Breast epithelium (tissue), 4 donors: ENCODE results near the gene SLC35A3. TPM values are rescaled to one million over a fixed set of nuclear protein-coding genes. Genes with fewer than 3 reads are reported as not detected.
"Not testable (repeated sequence)": the region's sequence is repeated elsewhere in the genome, so short reads cannot be mapped to it uniquely, and the experiment has no call there.

Experiments used
- DNase-seq, 2 donors: peaks; one replicate each; pipeline ENCODE4 v3.0.0-alpha.2; 2019; ENCODE audit warnings: low spot score in 2 of 2
- H3K27ac ChIP-seq, 2 donors: fragments of 200-600 bp; sonication (generic) in 1 of 2; one replicate each; pipeline ENCODE4 v1.5.1; 2016 to 2019; ENCODE audit warnings: mild to moderate bottlenecking in 1 of 2
- H3K27me3 ChIP-seq, 2 donors: fragments of 200-600 bp; sonication (generic) in 1 of 2; one replicate each; pipeline versions ENCODE4 v1.5.1 to v1.6.0; 2017 to 2019; ENCODE audit warnings: control low read depth in 1 of 2, mild to moderate bottlenecking in 1 of 2
- H3K36me3 ChIP-seq: fragments of 200-600 bp; one replicate; pipeline ENCODE4 v1.5.1; 2019
- H3K4me1 ChIP-seq, 2 donors: fragments of 200-600 bp; sonication (generic); one replicate each; pipeline ENCODE4 v1.5.1; 2016 to 2019; ENCODE audit warnings: control low read depth in 1 of 2
- H3K4me3 ChIP-seq, 3 donors: fragments of 200-600 bp; sonication (generic); 1 replicate in 2 of 3; 2 replicates in 1 of 3; pipeline ENCODE4 v1.5.1; 2016 to 2019; ENCODE audit warnings: mild to moderate bottlenecking in 3 of 3, moderate library complexity in 2 of 3
- H3K9me3 ChIP-seq, 2 donors: fragments of 200-600 bp; sonication (generic) in 1 of 2; one replicate each; pipeline ENCODE4 v1.5.1; 2016 to 2019; ENCODE audit warnings: control low read depth in 1 of 2
- CTCF ChIP-seq, 3 donors: fragments of 450-650 bp; IDR thresholded peaks; one replicate each; pipeline ENCODE4 v1.5.1; 2016 to 2017; ENCODE audit warnings: antibody characterized with exemption in 3 of 3, mild to moderate bottlenecking in 3 of 3, moderate library complexity in 3 of 3
- POLR2A ChIP-seq: fragments of 450-650 bp; IDR thresholded peaks from one replicate; pipeline ENCODE4 v1.6.1; 2016; ENCODE audit warnings: antibody characterized with exemption, mild to moderate bottlenecking, moderate library complexity
- POLR2AphosphoS5 ChIP-seq, 3 donors: sonication (generic); formaldehyde crosslinking; IDR thresholded peaks; one replicate each; pipeline ENCODE4 v1.6.1; 2017; ENCODE audit warnings: antibody characterized with exemption in 3 of 3
- intact Hi-C: fragments of 100-400 bp; cut with DNase I; formaldehyde crosslinking; loops from one replicate; pipeline ENCODE4 v1.15.1; 2023; ENCODE audit warnings: low total_unique reads
- total RNA-seq, 3 donors: library from RNA; depleted of rRNA; stranded (reverse); fragments of >200 nt; gene quantifications; one replicate each; pipeline ENCODE4 v1.1.0, GENCODE V29; 2016

Gene SLC35A3
- total RNA-seq, 3 donors from 2014 or later, result 31.8 to 41.7 (median 36.5) TPM

GRCh38 chr1:99955375-99955774, 14.4 kb upstream of the SLC35A3 start:
- H3K27me3 ChIP-seq, result no peaks in the 10 kb centered on the region
- intact Hi-C loops, result no loop called here
- no peaks in the 10 kb centered on the region for H3K36me3 ChIP-seq
- H3K27ac ChIP-seq, result no peak overlapping the region
- peaks cover 0 to 5% of the 10 kb centered on the region in 2 donors for H3K9me3 ChIP-seq
- TF ChIP-seq CTCF (IDR thresholded peaks at IDR 0.05) (no peak), POLR2A (no peak)
- no peaks in the 10 kb centered on the region for H3K4me1 ChIP-seq
- no peak for DNase-seq
- H3K4me3 ChIP-seq, result no peak overlapping the region

DNA sequence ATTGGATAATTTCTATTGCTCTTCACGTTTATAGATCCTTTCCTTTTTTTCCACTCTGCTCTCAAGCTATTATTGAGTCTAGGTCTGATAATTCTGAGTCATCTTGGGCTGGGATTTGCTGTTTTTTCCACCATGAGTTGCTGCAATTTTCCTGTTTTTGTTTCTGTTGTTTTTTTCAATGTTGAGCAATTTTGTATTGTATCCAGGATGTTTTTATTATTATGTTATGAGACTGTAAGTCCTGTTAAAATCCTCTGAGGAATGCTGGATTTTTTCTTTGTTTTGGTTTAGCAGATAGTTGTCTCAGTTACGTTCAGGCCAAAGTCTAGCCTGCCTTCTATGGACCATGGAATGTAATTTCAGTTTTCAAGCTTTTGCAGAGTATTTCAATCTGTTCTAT, 13.0 kb upstream of the SLC35A3 start:
- TF ChIP-seq POLR2AphosphoS5 (IDR thresholded peaks at IDR 0.05) (no peak), CTCF (IDR thresholded peaks at IDR 0.05) (no peak), POLR2A (no peak)
- H3K9me3 ChIP-seq, result peaks cover 0 to 5% of the 10 kb centered on the region in 2 donors
- intact Hi-C loops, result no loop called here
- H3K36me3 ChIP-seq, result no peaks in the 10 kb centered on the region
- H3K4me3 ChIP-seq, result no peak overlapping the region
- H3K4me1 ChIP-seq, result no peaks in the 10 kb centered on the region
- H3K27me3 ChIP-seq, result no peaks in the 10 kb centered on the region
- H3K27ac ChIP-seq, result peak overlapping the region in 1 of 2 donors; percentile 20
- DNase-seq, result no peak

- DNase-seq, result no peak
- no peak overlapping the region for H3K4me3 ChIP-seq
- H3K27ac ChIP-seq, result peak overlapping the region in 1 of 2 donors; percentile 25
- TF ChIP-seq CTCF (IDR thresholded peaks at IDR 0.05) (no peak), POLR2A (no peak), POLR2AphosphoS5 (IDR thresholded peaks at IDR 0.05) (no peak)
- H3K9me3 ChIP-seq, result peaks cover 0 to 5% of the 10 kb centered on the region in 2 donors
- no peaks in the 10 kb centered on the region for H3K4me1 ChIP-seq
- no peaks in the 10 kb centered on the region for H3K36me3 ChIP-seq
- intact Hi-C loops, result no loop called here
- H3K27me3 ChIP-seq, result no peaks in the 10 kb centered on the region
Observed at GRCh38 chr1:99957818-99958217, 12.0 kb upstream of the SLC35A3 start.

GRCh38 chr1:99959189-99959705, 10.5 kb upstream of the SLC35A3 start:
- intact Hi-C loops, H3K9me3 ChIP-seq, H3K36me3 ChIP-seq, H3K4me3 ChIP-seq, H3K4me1 ChIP-seq, DNase-seq, H3K27me3 ChIP-seq, H3K27ac ChIP-seq: not testable (repeated sequence)

DNA sequence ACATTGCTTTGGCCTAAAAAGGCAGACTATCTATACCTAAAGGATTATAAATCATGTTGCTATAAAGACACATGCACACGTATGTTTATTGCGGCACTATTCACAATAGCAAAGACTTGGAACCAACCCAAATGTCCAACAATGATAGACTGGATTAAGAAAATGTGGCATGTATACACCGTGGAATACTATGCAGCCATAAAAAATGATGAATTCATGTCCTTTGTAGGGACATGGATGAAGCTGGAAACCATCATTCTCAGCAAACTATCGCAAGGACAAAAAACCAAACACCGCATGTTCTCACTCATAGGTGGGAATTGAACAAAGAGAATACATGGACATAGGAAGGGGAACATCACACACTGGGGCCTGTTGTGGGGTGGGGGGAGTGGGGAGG, 9.5 kb upstream of the SLC35A3 start:
- H3K27ac ChIP-seq, H3K27me3 ChIP-seq, intact Hi-C loops, H3K36me3 ChIP-seq, H3K4me1 ChIP-seq, H3K9me3 ChIP-seq, DNase-seq, H3K4me3 ChIP-seq: not testable (repeated sequence)

DNA sequence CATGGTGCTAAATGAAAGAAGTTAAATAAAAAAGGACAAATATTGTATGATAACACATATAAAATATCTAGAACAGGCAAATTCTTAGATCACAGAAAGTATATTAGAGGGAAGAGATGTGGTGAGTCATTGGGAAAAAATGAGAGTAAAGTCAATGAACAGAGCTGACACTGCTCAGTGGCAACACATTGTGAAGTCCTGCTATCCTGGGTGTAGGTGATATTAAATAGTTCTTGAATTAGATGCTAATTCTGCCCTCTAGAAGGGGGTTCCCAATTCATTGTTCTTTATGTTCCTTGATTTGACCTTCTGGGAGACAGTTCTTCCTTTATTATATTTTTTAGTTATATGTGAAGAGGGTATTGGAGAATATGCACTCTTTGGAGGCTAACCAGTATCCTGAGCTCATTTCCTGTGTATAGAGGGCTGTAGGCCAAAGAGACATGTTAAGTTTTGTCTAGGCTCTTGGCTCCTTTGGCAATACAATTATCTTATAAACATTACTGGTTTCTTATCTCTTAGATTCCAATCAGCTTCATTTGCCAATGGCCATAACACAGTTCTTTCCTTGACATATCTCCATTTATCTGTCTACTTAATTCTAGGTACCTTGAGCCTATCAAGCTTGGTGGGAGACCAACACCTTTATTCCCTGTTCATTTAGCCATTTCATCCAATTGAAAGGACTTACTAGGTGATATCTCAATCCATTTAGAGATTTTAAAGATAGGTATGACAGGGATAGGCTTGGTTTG, 6.6 kb upstream of the SLC35A3 start:
- Histone ChIP-seq H3K4me3 (no peak overlapping the region), H3K27me3 (no peaks in the 10 kb centered on the region), H3K36me3 (no peaks in the 10 kb centered on the region), H3K4me1 (no peaks in the 10 kb centered on the region), H3K9me3 (no peaks in the 10 kb centered on the region), H3K27ac (no peak overlapping the region)
- TF ChIP-seq POLR2AphosphoS5 (IDR thresholded peaks at IDR 0.05) (no peak), CTCF (IDR thresholded peaks at IDR 0.05) (no peak), POLR2A (no peak)
- intact Hi-C loops, result no loop called here
- no peak for DNase-seq
